GM03348 (cell line): ENCODE data around the gene TRIM71.
"Not testable (repeated sequence)": the region's sequence is repeated elsewhere in the genome, so short reads cannot be mapped to it uniquely, and the experiment has no call there.

Experiments
- DNase-seq: peaks from one replicate; pipeline ENCODE4 v3.0.0; 2012; ENCODE audit warnings: low spot score

The TRIM71 gene

DNA sequence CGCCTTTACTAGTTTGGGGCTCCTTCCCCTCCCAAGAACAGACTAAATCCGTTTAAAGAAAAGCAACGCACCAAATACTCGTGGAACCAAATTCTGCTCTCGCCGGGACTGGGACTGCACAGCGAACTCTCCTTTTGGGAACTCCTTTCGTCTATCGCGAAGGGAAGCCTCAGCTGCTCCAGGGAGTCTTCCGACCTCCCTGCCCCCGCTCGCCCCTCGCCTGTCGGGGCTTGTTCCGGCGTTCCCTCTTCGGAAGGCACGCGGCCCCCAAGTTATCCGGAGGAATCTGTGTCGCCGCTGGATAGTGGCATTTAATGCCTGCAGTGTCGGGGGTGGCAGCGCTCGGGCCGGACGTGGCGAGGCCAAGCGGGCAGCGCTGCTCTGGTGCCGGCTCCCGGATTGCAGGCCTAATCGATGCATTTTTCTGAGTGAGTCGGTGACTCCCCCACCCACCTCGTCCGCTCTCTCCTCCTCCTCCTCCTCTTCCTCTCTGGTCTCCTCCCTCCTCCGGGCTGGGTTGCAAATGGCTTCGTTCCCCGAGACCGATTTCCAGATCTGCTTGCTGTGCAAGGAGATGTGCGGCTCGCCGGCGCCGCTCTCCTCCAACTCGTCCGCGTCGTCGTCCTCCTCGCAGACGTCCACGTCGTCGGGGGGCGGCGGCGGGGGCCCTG lies at the start of gene TRIM71:
TRIM71 (plus strand) TSS at position 440 of the 671 bp plus-strand sequence; CDS start at position 524, 84 bp downstream.
- DNase-seq: no peak

DNA sequence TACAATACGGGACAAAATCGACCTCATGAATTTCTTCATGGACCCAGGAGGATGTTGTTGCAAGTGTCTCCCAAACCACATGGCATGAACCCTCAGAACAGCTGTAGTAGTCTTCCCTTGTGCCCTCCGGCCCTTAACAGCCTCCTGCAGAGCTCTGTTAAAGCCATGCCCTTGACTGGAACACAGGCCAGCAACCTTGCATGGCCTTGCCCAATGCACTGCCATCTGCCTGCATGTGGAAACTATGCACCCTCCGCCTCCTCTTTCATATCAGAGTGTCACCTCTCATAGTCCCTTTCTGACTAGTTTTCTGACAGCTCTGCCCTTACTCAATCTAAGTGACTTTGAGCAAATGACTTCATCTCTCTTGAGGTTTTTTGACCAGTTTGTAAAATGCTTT lies 39.4 kb upstream of the TRIM71 start:
- DNase-seq: no peak

GRCh38 chr3:32780071-32780734 lies 37.6 kb upstream of the TRIM71 start:
- no peak for DNase-seq

GRCh38 chr3:32780735-32781210 lies 37.0 kb upstream of the TRIM71 start:
- DNase-seq: peak; percentile 69

GRCh38 chr3:32781211-32781968 lies 36.4 kb upstream of the TRIM71 start:
- peak; percentile 93 for DNase-seq

DNA sequence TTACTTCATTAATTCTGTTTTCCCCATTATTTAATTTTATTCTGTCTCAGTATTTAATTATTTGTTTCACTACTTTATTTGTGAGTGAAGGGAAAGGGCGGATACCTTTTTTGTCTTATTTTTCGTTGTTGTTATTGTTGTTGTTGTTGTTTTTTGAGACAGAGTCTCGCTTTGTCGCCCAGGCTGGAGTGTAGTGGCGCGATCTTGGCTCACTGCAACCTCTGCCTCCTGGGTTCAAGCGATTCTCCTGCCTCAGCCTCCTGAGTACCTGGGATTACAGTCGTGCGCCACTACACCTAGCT lies 35.9 kb upstream of the TRIM71 start:
- DNase-seq: not testable (repeated sequence)

GRCh38 chr3:32782407-32782806 lies 35.4 kb upstream of the TRIM71 start:
- no peak for DNase-seq

DNA sequence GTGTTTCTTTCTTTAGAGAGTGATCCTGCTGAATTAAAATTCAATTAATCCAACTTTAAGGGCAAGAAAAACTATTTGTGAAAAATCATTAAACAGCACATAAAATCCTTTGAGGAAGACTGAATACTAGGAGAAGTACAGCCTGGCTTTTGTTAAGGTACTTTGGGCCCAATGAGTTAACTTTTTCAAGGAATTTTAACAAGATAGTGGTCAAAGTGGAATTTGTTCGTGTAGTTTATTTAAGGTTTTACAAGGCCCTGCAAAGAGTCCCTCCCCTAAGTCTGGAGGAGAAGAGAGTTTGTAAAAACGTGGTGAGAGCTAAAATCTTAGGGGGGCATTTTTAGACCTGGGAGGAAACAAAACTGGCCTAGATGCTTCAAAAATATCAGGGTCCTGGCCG lies 26.0 kb upstream of the TRIM71 start:
- no peak for DNase-seq

DNA sequence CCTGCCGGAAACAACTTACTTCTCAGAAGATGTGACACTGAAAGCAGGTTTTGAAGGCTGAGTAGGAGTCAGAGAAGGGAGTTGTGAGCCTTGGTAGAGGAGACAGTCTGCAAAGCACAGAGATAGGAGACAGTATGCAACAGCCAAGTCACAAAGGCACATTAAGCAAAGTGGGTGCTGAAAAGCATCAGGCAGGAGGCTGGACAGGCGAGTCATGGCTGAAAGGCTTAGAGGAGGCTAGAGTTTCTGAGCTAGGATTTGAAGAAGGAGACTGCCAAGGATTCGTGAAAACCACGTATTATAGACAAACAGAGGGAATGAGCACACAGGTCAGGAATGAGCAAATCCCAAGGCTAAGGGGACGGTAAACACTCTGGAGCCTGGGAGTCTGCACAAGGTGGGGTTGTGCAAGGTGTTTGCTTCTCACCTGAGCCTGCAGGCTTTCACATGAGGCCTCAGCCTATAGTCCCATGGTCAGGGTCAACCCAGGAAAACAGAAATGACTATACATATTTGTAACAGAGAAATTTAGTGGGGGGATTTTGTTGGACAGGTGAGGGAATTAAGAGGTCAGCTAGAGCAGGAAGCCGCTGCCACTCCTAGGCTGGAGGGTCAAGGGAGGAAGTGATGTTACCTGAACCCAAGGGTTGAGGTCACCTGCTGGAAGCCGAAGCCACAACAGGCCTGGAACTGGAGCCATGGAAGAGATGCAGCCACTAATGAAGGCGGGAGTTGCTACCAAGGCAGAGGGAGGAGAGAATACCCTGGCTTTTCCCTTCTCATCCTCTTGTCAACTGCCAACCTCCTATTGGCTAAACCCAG lies 23.1 kb upstream of the TRIM71 start:
- no peak for DNase-seq

- DNase-seq: not testable (repeated sequence)
These were observed 21.3 kb upstream of the TRIM71 start for GRCh38 chr3:32796384-32796950.

GRCh38 chr3:32797776-32798175 lies 20.0 kb upstream of the TRIM71 start:
- DNase-seq: no peak

- DNase-seq: not testable (repeated sequence)
These were observed 16.4 kb upstream of the TRIM71 start for GRCh38 chr3:32801440-32801839.

GRCh38 chr3:32813180-32813579 lies 4.6 kb upstream of the TRIM71 start:
- DNase-seq: no peak

DNA sequence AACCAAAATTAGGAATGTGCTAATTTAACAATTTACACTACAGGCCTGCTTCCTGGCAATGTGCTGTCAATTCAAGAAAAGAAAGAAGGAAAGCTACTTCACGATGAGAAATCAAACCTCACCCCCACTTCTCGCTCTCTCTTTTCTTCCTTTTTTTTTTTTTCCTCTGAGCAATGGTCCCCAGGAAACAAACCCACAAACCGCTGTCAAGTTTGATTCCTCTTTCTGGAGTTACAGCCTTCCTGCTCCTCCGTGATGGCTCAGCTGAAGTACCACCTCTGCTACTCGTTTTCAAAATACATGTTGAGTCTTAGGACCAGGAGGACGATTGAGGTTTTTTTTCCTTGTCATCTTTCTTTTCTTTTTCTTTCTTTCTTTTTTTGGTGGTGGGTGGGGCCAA lies 3.4 kb upstream of the TRIM71 start:
- DNase-seq: no peak

GRCh38 chr3:32815841-32816438 lies 1.9 kb upstream of the TRIM71 start:
- no peak for DNase-seq

GRCh38 chr3:32816439-32817256 lies 1.1 kb upstream of the TRIM71 start:
- peak; percentile 48 for DNase-seq

DNA sequence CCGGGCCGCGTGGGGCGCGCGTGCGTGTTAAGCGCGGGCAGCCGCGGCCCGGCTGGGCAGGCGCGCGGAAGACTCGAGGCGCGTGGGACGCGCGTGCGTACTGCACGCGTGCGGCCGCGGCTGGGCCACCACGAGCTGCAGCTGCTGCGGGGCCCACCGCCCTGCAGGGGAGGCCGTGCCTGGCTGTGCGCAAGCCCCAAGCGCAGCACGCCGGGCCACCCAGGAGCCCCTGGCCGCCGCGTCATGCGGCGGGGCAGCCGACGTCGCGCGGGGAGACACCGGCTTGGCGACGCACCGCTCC lies 590 bp upstream of the TRIM71 start:
- DNase-seq: peak; percentile 30

DNA sequence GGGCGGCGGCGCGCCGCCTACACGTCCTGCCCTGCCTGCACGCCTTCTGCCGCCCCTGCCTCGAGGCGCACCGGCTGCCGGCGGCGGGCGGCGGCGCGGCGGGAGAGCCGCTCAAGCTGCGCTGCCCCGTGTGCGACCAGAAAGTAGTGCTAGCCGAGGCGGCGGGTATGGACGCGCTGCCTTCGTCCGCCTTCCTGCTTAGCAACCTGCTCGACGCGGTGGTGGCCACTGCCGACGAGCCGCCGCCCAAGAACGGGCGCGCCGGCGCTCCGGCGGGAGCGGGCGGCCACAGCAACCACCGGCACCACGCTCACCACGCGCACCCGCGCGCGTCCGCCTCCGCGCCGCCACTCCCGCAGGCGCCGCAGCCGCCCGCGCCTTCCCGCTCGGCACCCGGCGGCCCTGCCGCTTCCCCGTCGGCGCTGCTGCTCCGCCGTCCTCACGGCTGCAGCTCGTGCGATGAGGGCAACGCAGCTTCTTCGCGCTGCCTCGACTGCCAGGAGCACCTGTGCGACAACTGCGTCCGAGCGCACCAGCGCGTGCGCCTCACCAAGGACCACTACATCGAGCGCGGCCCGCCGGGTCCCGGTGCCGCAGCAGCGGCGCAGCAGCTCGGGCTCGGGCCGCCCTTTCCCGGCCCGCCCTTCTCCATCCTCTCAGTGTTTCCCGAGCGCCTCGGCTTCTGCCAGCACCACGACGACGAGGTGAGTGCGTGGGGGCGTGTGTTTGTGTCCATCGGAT lies 602 bp downstream of the TRIM71 start:
- DNase-seq: no peak

GRCh38 chr3:32818970-32819511 lies 1.2 kb downstream of the TRIM71 start:
- DNase-seq: no peak
